Iris pigment epithelial cell (primary cell): ENCODE measurements around the gene KATNIP.
"Not testable (repeated sequence)": the region's sequence is repeated elsewhere in the genome, so short reads cannot be mapped to it uniquely, and the experiment has no call there.

ENCODE experiments used
- DNase-seq: peaks from one replicate; pipeline ENCODE4 v3.0.0-alpha.2; 2011; ENCODE audit warnings: low read depth

Gene KATNIP

DNA sequence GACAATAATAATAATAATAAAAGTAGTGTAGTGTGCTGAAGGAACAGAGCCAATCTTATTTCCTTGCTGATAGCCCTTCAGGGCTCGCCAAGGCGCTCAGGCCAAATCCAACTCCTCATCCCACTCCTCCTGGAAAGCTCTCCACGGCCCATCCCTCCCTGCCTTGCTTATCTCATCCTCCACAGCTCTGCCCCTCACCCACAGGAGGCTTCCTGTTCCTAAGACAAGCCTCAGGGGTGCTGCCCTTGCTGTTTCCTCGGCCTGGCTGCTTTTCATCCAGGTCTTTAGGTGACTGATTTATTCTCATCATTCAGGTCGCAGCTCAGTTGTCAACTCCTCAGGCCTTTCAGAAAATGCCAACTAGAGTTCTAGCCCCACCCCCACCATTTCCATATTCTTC is 11.4 kb upstream of the KATNIP start:
- DNase-seq, result no peak

DNA sequence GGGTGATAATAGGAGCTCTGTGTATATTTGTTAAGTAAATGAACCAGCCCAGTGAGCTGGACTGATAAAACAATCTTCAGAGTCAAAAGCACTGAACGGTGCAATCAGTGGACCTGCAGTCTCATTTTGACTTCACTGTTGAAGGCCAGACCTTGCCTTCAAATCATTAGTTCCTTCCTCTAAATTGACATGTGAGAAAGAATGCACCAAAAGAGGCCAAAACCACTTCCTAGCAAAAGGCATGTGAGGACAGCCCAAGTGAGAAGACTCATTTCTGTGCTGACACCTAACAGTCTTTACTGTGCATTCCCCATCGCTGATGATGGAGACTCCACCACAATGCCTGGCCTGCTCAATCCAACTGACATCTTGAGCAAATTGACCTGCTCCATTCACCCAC is 10.8 kb upstream of the KATNIP start:
- DNase-seq, result no peak

- DNase-seq, result no peak
Measured at GRCh38 chr16:27539636-27540035, 10.3 kb upstream of the KATNIP start.

DNA sequence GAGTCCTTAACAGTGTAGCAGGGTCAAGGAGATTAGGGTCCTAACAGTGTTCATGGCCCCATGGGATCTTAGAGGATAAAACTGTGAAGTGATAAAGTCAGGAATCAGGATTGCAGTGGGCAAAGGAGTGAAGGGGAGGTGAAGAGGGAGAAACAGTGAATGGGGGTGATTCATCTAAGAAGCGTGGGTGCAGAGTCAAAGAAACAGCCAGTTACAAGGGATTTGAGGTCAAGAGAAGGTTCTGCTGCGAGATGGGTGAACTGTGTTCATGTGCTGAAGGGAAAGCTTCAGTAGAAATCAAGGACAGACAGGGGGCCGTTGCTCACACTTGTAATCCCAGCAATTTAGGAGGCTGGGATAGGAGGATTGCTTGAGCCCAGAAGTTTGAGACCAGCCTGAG is 6.1 kb upstream of the KATNIP start:
- DNase-seq, result peak; percentile 20

GRCh38 chr16:27544671-27545070 is 5.3 kb upstream of the KATNIP start:
- no peak for DNase-seq

GRCh38 chr16:27547134-27547533 is 2.8 kb upstream of the KATNIP start:
- peak; percentile 82 for DNase-seq

GRCh38 chr16:27547851-27548250 is 2.1 kb upstream of the KATNIP start:
- no peak for DNase-seq

DNA sequence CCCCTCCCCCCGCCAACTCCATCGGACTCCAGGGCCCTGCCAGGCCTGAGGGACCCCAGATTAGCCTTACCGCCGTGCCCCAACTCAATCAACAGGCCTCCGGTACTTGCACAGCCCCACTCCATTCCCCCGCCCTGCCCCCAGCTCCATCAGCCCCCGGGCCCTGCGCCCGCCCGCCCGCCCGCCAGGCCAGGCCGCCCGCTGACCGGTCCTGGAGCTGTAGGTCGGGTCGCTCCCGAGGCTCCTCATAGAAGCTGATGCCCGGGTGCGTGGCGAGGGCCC is 539 bp upstream of the KATNIP start:
- no peak for DNase-seq

GRCh38 chr16:27550582-27550920 is 607 bp downstream of the KATNIP start:
- no peak for DNase-seq

DNA sequence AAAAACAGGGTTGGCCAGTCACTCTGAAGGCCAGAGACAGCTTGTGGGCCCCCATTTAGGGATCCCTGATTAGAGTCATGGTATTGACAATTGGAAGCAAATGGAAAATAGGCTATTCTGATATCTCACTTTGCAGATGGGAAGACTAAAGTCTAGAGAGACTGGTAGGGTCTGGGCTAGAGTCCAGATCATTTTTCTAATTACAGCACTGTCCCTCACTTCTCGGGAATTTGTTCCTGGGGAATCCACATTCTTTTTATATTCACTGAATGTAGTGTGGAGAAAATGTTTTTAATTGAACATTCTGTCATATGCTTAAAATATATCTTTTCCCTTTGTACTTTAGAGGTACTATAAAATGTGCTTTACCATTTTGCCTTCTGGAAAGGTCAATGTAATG is 1.1 kb downstream of the KATNIP start:
- DNase-seq, result no peak

DNA sequence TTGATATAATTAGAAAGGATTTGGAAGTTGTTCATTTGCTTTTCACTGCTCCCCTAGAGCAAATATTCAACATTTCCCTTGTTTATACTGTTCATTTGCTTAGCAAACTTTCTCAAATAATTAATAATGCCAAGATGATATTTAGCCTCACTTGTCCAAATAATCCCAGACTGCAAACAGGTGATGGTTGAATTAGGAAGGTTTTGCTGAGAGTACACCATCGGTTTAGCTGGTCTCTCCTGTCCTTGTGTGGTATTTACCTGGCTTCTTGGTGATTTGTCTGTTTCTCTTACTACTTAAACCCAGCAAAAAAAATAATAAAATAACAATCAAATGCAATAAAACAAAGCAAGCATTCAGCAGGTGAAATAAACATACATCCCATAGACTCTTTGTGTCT is 6.5 kb downstream of the KATNIP start:
- DNase-seq, result no peak

DNA sequence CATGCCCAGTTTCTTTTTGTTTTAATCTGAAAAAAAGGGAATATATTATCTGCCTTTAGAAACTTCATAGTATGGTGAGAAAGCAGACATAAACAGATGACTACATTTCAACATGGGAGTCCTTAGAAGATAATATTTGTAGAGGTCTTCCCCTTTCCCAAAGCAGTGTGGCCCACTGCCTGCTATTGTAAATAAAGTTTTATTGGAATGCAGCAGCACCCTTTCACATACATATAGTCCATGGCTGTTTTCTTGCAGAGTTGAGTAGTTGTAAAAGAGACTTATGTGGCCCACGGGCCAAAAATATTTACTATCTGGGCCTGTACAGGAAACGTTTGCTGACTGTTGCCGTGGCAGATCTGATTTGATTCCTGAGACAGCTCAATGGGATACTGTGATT is 8.5 kb downstream of the KATNIP start:
- peak; percentile 4 for DNase-seq

DNA sequence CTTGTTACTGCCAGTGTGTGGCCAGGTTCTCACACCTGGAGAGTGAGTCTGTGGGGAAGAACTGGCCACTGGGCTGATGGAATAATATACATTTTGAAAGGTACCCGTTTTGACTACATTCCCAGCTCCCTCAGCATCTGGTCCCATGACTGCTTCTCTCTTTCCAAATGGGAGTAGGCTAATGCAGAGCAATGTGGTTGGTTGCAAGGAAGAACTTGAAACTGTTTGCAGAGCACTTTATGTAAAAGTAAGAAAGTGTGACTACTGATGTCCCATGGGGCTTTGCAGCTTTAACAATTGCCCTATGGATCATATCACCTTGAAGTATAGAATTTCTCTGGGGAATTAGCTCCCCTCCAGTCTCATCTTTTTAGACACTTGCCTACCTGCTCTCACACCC is 9.0 kb downstream of the KATNIP start:
- no peak for DNase-seq

- no peak for DNase-seq
Measured at GRCh38 chr16:27561216-27561615, 11.3 kb downstream of the KATNIP start.

- no peak for DNase-seq
Measured at GRCh38 chr16:27564224-27564623, 14.3 kb downstream of the KATNIP start.

DNA sequence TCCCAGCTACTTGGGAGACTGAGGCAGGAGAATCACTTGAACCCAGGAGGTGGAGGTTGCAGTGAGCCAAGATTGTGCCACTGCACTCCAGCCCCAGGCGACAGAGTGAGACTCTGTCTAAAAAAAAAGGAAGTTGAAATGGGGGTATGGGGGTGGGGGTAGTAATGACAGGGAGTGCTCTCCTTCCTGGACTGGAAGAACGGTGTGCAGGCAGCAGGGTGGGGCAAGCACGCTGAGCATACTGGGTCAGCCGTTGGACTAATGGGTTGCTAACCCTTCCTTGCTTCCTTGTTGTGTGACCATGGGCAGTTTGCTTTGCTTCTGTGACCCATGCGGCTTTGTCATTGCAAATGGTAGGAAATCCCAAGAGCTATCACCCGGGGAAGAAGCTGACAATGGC is 16.5 kb downstream of the KATNIP start:
- no peak for DNase-seq

- peak; percentile 14 for DNase-seq
Measured at GRCh38 chr16:27568077-27568476, 18.1 kb downstream of the KATNIP start.

GRCh38 chr16:27570986-27571385 is 21.0 kb downstream of the KATNIP start:
- not testable (repeated sequence) for DNase-seq

DNA sequence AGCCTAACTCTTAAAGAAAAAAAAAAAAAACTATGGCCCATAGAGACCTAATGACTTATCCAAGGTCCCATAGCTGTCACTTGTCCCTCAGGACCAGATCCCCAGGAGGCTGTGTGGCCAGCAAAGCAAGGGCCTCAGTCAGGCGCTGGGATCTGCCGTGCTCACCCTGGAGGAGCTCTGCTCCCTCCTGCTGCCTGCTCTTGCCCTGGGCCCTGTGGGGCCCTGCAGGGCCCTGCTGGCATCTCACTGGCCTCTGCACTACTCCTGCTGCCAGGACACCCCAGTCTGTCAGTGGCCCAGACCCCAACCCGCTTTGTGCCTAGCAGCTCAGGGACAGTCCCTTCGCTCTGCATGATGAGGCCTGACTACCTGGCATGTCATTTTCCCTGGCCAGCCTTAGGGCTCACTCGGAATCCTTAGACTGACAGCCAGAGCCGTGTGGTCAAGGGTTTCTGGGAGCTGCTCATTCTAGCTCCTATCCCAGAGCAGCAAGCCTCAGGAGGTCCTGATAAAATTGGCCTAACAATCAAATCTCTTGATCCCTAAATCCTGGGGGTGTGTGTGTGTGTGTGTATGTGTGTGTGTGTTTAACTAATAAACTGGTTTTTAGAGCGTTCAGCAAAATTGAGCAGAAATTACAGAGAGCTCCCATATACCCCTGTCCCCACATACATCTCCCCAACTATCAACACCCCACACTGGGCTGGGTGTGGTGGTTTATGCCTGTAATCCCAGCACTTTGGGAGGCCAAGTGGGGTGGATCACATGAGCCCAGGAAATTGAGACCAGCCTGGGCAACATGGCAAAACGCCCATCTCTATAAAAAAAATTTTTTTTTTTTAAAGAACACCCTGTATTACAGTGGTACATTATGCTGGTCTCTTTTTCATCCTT is 21.7 kb downstream of the KATNIP start:
- DNase-seq, result no peak

GRCh38 chr16:27572711-27573110 is 22.8 kb downstream of the KATNIP start:
- no peak for DNase-seq

- DNase-seq, result no peak
Measured at GRCh38 chr16:27576729-27577128, 26.8 kb downstream of the KATNIP start.

DNA sequence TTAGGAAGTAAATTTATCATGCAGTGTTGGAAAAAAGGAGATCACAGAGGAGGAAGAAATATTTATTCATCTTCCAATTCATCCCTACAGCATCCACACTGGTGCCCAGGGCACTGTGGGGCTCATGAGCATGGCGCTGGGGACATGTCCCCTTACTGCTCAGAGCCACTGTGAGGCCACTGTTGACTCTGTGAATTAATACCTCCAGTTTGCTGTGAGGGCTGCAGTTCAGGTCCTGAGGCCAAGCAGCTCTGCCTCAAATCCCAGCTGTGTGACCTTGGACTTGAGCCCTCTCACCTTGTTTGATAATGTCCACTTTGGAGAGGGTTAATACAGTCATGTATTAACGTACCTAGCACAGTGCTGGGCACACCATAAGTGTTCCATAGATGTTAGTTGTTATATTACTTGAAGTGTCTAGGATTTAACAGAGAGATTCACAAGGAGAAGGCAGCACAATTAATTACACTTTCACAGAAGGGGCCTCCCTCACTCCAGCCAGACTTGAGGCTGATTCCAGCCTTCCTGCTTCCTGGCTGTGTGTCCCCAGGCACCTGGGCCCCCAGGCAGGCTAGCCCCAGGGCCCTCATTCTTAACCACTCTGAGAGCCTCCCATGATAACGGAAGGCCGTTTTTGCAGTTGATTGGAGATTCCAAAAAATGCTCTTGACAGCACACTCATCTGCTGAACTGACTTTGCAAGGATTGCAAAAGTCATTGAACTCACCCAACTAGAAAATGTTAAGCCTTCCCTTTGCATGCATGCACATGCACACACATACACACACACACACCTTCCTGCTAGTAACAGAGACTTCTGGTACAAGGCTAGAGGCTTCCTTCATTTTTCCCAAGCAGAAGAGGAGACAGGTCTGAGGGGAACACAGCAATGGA is 29.4 kb downstream of the KATNIP start:
- peak; percentile 52 for DNase-seq

GRCh38 chr16:27582883-27583282 is 32.9 kb downstream of the KATNIP start:
- DNase-seq, result no peak

DNA sequence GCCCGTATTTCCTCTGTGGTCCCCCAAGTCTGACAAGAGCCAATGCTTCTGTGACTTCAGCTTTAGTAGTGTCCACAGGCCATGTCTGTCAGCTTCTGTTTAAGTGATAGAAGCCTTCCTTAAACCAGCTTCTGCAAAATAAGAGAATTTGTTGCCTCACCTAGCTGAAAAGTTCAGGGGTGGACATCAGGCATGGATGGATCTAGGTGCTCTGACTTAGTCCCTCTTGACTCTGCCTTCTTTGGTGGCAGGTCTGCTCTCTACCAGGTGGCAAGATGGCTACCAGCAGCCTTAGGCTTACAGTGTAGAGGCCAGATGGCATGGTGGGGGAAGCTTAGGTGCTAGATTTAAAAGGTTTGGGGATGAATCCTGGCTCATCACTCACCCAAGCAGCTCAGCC is 33.7 kb downstream of the KATNIP start:
- DNase-seq, result no peak
